Measurements from ENCODE around the gene THRB. TPM values are rescaled to one million over a fixed set of nuclear protein-coding genes. Genes with fewer than 3 reads are reported as not detected.
"Not testable (repeated sequence)": the region's sequence is repeated elsewhere in the genome, so short reads cannot be mapped to it uniquely, and the experiment has no call there.

THRB gene
- total and polyA plus RNA-seq, 5 donors from 2014 or later: 0.30 TPM; not detected in 4

- DNase-seq (no peak), ATAC-seq (ENCODE audit: low read depth in 2 of 2) (no peak)
- no peaks in the 10 kb centered on the region for H3K36me3 Mint-ChIP-seq
- H3K27ac Mint-ChIP-seq: no peak overlapping the region
- H3K9me3 ChIP-seq (ENCODE audit: control insufficient read depth in 2 of 2, low read length in 2 of 2): no peaks in the 10 kb centered on the region
- H3K4me3 ChIP-seq (ENCODE audit: low read depth, low read length): no peak overlapping the region
- no peaks in the 10 kb centered on the region for H3K27me3 Mint-ChIP-seq
- no peaks in the 10 kb centered on the region for H3K27me3 ChIP-seq (ENCODE audit: control insufficient read depth, insufficient read depth, low read length)
- no peaks in the 10 kb centered on the region for H3K4me1 ChIP-seq (ENCODE audit: control insufficient read depth, insufficient read depth, low read length, poor library complexity, severe bottlenecking)
- H3K27ac ChIP-seq (ENCODE audit: insufficient read depth, low read length, poor library complexity, severe bottlenecking): no peak overlapping the region
- peaks cover 0 to 9% (median 1%) of the 10 kb centered on the region in 7 donors for H3K9me3 Mint-ChIP-seq
- no peaks in the 10 kb centered on the region for H3K36me3 ChIP-seq (ENCODE audit: control insufficient read depth, insufficient read depth, low read length)
- H3K4me3 Mint-ChIP-seq: no peak overlapping the region
- H3K4me1 Mint-ChIP-seq: no peaks in the 10 kb centered on the region
These were observed 57.3 kb downstream of the THRB start for GRCh38 chr3:24437326-24437725.

GRCh38 chr3:24435584-24435983, 59.1 kb downstream of the THRB start:
- H3K4me3 Mint-ChIP-seq: no peak overlapping the region
- no peaks in the 10 kb centered on the region for H3K27me3 Mint-ChIP-seq
- no peaks in the 10 kb centered on the region for H3K36me3 Mint-ChIP-seq
- Histone ChIP-seq H3K4me1 (ENCODE audit: control insufficient read depth, insufficient read depth, low read length, poor library complexity, severe bottlenecking) (no peaks in the 10 kb centered on the region), H3K9me3 (ENCODE audit: control insufficient read depth in 2 of 2, low read length in 2 of 2) (no peaks in the 10 kb centered on the region), H3K27ac (ENCODE audit: insufficient read depth, low read length, poor library complexity, severe bottlenecking) (no peak overlapping the region), H3K27me3 (ENCODE audit: control insufficient read depth, insufficient read depth, low read length) (no peaks in the 10 kb centered on the region), H3K36me3 (ENCODE audit: control insufficient read depth, insufficient read depth, low read length) (no peaks in the 10 kb centered on the region), H3K4me3 (ENCODE audit: low read depth, low read length) (no peak overlapping the region)
- no peaks in the 10 kb centered on the region for H3K4me1 Mint-ChIP-seq
- H3K9me3 Mint-ChIP-seq: peaks cover 0 to 8% (median 1%) of the 10 kb centered on the region in 7 donors
- ATAC-seq (ENCODE audit: low read depth in 2 of 2): no peak
- DNase-seq: no peak
- H3K27ac Mint-ChIP-seq: no peak overlapping the region

- Mint-ChIP-seq H3K4me1 (no peaks in the 10 kb centered on the region), H3K36me3 (no peaks in the 10 kb centered on the region), H3K27me3 (no peaks in the 10 kb centered on the region), H3K27ac (no peak overlapping the region), H3K4me3 (no peak overlapping the region), H3K9me3 (peaks cover 0 to 8% (median 1%) of the 10 kb centered on the region in 7 donors)
- H3K27me3 ChIP-seq (ENCODE audit: control insufficient read depth, insufficient read depth, low read length): no peaks in the 10 kb centered on the region
- H3K36me3 ChIP-seq (ENCODE audit: control insufficient read depth, insufficient read depth, low read length): no peaks in the 10 kb centered on the region
- no peak for DNase-seq
- no peaks in the 10 kb centered on the region for H3K4me1 ChIP-seq (ENCODE audit: control insufficient read depth, insufficient read depth, low read length, poor library complexity, severe bottlenecking)
- H3K9me3 ChIP-seq (ENCODE audit: control insufficient read depth in 2 of 2, low read length in 2 of 2): no peaks in the 10 kb centered on the region
- no peak overlapping the region for H3K4me3 ChIP-seq (ENCODE audit: low read depth, low read length)
- ATAC-seq (ENCODE audit: low read depth in 2 of 2): no peak
- H3K27ac ChIP-seq (ENCODE audit: insufficient read depth, low read length, poor library complexity, severe bottlenecking): no peak overlapping the region
These were observed 60.0 kb downstream of the THRB start for GRCh38 chr3:24434651-24435050.

GRCh38 chr3:24433838-24434591, 60.6 kb downstream of the THRB start:
- no peaks in the 10 kb centered on the region for H3K27me3 Mint-ChIP-seq
- Histone ChIP-seq H3K27ac (ENCODE audit: insufficient read depth, low read length, poor library complexity, severe bottlenecking) (no peak overlapping the region), H3K4me3 (ENCODE audit: low read depth, low read length) (no peak overlapping the region), H3K9me3 (ENCODE audit: control insufficient read depth in 2 of 2, low read length in 2 of 2) (no peaks in the 10 kb centered on the region), H3K36me3 (ENCODE audit: control insufficient read depth, insufficient read depth, low read length) (no peaks in the 10 kb centered on the region), H3K4me1 (ENCODE audit: control insufficient read depth, insufficient read depth, low read length, poor library complexity, severe bottlenecking) (no peaks in the 10 kb centered on the region), H3K27me3 (ENCODE audit: control insufficient read depth, insufficient read depth, low read length) (no peaks in the 10 kb centered on the region)
- DNase-seq (no peak), ATAC-seq (ENCODE audit: low read depth in 2 of 2) (no peak)
- no peak overlapping the region for H3K4me3 Mint-ChIP-seq
- H3K36me3 Mint-ChIP-seq: no peaks in the 10 kb centered on the region
- H3K27ac Mint-ChIP-seq: no peak overlapping the region
- H3K4me1 Mint-ChIP-seq: no peaks in the 10 kb centered on the region
- H3K9me3 Mint-ChIP-seq: peaks cover 0 to 8% (median 1%) of the 10 kb centered on the region in 7 donors

GRCh38 chr3:24432989-24433388, 61.7 kb downstream of the THRB start:
- DNase-seq: no peak
- H3K4me1 ChIP-seq (ENCODE audit: control insufficient read depth, insufficient read depth, low read length, poor library complexity, severe bottlenecking): no peaks in the 10 kb centered on the region
- no peaks in the 10 kb centered on the region for H3K27me3 ChIP-seq (ENCODE audit: control insufficient read depth, insufficient read depth, low read length)
- Mint-ChIP-seq H3K4me1 (no peaks in the 10 kb centered on the region), H3K27me3 (no peaks in the 10 kb centered on the region), H3K9me3 (peaks cover 0 to 5% (median 1%) of the 10 kb centered on the region in 7 donors), H3K4me3 (no peak overlapping the region), H3K36me3 (no peaks in the 10 kb centered on the region), H3K27ac (no peak overlapping the region)
- ATAC-seq (ENCODE audit: low read depth in 2 of 2): no peak
- no peaks in the 10 kb centered on the region for H3K36me3 ChIP-seq (ENCODE audit: control insufficient read depth, insufficient read depth, low read length)
- H3K9me3 ChIP-seq (ENCODE audit: control insufficient read depth in 2 of 2, low read length in 2 of 2): no peaks in the 10 kb centered on the region
- H3K4me3 ChIP-seq (ENCODE audit: low read depth, low read length): no peak overlapping the region
- H3K27ac ChIP-seq (ENCODE audit: insufficient read depth, low read length, poor library complexity, severe bottlenecking): no peak overlapping the region

GRCh38 chr3:24428481-24428880, 66.2 kb downstream of the THRB start:
- no peaks in the 10 kb centered on the region for H3K27me3 ChIP-seq (ENCODE audit: control insufficient read depth, insufficient read depth, low read length)
- Mint-ChIP-seq H3K9me3 (peaks cover 0 to 3% (median 0%) of the 10 kb centered on the region in 7 donors), H3K4me3 (no peak overlapping the region), H3K36me3 (no peaks in the 10 kb centered on the region), H3K27me3 (no peaks in the 10 kb centered on the region), H3K27ac (no peak overlapping the region), H3K4me1 (no peaks in the 10 kb centered on the region)
- no peak for ATAC-seq (ENCODE audit: low read depth in 2 of 2)
- H3K36me3 ChIP-seq (ENCODE audit: control insufficient read depth, insufficient read depth, low read length): no peaks in the 10 kb centered on the region
- no peak for DNase-seq
- no peaks in the 10 kb centered on the region for H3K9me3 ChIP-seq (ENCODE audit: control insufficient read depth in 2 of 2, low read length in 2 of 2)
- no peak overlapping the region for H3K27ac ChIP-seq (ENCODE audit: insufficient read depth, low read length, poor library complexity, severe bottlenecking)
- H3K4me1 ChIP-seq (ENCODE audit: control insufficient read depth, insufficient read depth, low read length, poor library complexity, severe bottlenecking): no peaks in the 10 kb centered on the region
- H3K4me3 ChIP-seq (ENCODE audit: low read depth, low read length): no peak overlapping the region

- H3K4me3 ChIP-seq (ENCODE audit: low read depth, low read length): no peak overlapping the region
- H3K27ac Mint-ChIP-seq: no peak overlapping the region
- no peak overlapping the region for H3K27ac ChIP-seq (ENCODE audit: insufficient read depth, low read length, poor library complexity, severe bottlenecking)
- no peaks in the 10 kb centered on the region for H3K9me3 ChIP-seq (ENCODE audit: control insufficient read depth in 2 of 2, low read length in 2 of 2)
- no peaks in the 10 kb centered on the region for H3K27me3 ChIP-seq (ENCODE audit: control insufficient read depth, insufficient read depth, low read length)
- H3K4me1 Mint-ChIP-seq: no peaks in the 10 kb centered on the region
- H3K36me3 ChIP-seq (ENCODE audit: control insufficient read depth, insufficient read depth, low read length): no peaks in the 10 kb centered on the region
- H3K9me3 Mint-ChIP-seq: peaks cover 0 to 3% (median 0%) of the 10 kb centered on the region in 7 donors
- no peaks in the 10 kb centered on the region for H3K27me3 Mint-ChIP-seq
- no peaks in the 10 kb centered on the region for H3K36me3 Mint-ChIP-seq
- H3K4me3 Mint-ChIP-seq: no peak overlapping the region
- DNase-seq (no peak), ATAC-seq (ENCODE audit: low read depth in 2 of 2) (no peak)
- H3K4me1 ChIP-seq (ENCODE audit: control insufficient read depth, insufficient read depth, low read length, poor library complexity, severe bottlenecking): no peaks in the 10 kb centered on the region
These were observed 67.8 kb downstream of the THRB start for GRCh38 chr3:24426896-24427295.

GRCh38 chr3:24420829-24421228, 73.8 kb downstream of the THRB start:
- not testable (repeated sequence) for H3K27ac ChIP-seq (ENCODE audit: insufficient read depth, low read length, poor library complexity, severe bottlenecking); DNase-seq; H3K27me3 ChIP-seq (ENCODE audit: control insufficient read depth, insufficient read depth, low read length); ATAC-seq (ENCODE audit: low read depth in 2 of 2); H3K4me3 ChIP-seq (ENCODE audit: low read depth, low read length); H3K36me3 Mint-ChIP-seq; H3K4me3 Mint-ChIP-seq; H3K36me3 ChIP-seq (ENCODE audit: control insufficient read depth, insufficient read depth, low read length); H3K9me3 ChIP-seq (ENCODE audit: control insufficient read depth in 2 of 2, low read length in 2 of 2); H3K27me3 Mint-ChIP-seq; H3K4me1 Mint-ChIP-seq; H3K27ac Mint-ChIP-seq; H3K4me1 ChIP-seq (ENCODE audit: control insufficient read depth, insufficient read depth, low read length, poor library complexity, severe bottlenecking); H3K9me3 Mint-ChIP-seq
